ENCODE data around the gene LRRC74A. TPM values are rescaled to one million over a fixed set of nuclear protein-coding genes. Genes with fewer than 3 reads are reported as not detected.

Gene LRRC74A
- total RNA-seq, 1 donor from 2014 or later: not detected

DNA sequence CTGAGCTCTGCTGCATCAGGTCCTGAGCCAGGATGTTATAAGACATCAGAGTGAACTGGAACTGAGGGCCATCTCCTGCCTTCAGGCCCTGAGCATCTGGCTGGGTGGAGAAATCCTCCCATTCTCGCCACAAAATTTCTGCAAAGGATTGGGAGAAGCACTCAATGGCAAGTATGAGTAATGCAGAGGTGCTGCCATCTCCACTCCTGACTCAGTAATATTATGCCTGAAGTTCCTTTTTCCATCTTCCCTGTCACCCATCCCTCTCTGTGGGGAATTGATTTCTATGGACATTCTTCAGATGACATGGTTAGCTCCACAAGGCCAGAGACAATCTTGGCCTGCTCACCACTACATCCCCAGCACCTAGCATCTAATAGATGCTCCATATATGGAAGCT, 18.2 kb upstream of the LRRC74A start:
- intact Hi-C loops (cut with DNase I): no loop called here
- DNase-seq (ENCODE audit: low spot score): no peak

DNA sequence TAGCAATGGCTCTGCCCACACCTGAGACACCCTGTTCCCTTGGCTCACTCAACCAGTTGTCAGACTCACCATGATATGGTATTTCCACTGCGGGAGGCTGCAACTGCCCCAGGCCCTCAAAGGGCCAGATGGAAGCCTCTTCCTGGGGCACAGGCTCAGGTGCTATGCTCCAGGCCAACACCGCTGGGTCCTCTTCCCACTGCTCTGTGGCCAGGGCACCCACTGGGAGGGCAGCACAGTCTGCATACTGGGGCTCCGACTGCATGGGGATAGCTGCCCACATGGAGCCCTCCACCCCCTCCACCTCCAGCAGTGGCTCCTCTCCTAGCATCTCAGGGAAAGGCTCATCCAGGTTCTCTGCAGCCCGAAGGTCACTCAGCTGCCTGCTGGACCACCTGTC, 17.2 kb upstream of the LRRC74A start:
- no peak for DNase-seq (ENCODE audit: low spot score)
- intact Hi-C loops (cut with DNase I): no loop called here

DNA sequence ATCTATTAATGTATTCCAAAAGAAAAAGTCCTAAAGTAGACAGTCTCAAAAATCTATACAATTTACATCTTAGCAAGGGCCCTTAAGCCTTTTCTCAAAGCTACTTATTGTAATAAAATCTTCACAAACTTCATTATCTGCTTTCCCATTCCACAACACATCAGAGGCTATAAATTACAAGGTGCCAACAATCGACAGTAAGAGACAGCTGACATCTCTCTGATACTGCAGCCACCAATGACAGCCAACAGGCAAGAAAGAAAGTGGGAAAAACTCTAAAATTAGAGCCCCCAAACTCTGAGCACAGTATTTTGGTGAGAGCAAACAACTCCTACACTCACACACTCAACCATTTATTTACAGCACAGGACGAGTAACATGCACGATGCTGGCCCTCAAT, 15.7 kb upstream of the LRRC74A start:
- no peak for DNase-seq (ENCODE audit: low spot score)
- intact Hi-C loops (cut with DNase I): no loop called here

DNA sequence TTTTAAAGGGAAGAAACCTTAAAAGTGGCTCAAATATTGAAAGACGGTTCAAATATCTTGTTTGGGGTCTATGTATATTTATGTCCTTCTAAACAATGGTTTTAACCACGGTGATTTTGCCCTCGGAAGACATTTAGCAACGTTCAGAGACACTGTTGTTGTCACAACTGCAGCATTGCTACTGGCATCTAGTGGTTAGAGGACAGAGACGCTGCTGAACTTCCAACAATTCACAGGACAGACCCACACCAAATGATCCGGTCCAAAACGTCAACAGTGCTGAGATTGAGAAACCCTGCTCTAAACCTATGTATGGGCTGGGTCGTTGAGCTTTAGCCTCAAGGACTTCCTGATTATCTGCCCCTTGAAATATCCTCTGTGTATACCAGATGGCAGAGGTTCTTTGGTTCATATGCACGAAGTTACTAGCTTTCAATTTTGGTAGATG, 15.2 kb upstream of the LRRC74A start:
- intact Hi-C loops (cut with DNase I): no loop called here
- no peak for DNase-seq (ENCODE audit: low spot score)

DNA sequence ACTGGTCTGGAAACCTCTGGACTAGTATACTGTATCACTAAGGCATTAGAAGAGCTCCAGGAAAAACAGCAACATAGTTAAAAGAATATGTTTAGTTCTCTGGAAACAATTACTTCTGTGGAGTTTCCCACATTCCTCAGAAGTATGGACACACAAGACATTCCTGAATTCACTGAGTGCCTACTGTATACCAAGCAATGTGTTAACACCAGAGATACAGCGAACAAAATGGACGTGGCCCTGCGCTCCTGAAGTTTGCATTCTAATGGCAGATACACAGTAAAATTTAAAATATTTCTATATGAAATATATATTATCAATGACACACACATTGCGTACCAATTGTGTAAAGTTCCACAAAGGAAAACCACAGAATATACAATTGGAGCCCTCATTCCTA, 14.6 kb upstream of the LRRC74A start:
- intact Hi-C loops (cut with DNase I): no loop called here
- no peak for DNase-seq (ENCODE audit: low spot score)

DNA sequence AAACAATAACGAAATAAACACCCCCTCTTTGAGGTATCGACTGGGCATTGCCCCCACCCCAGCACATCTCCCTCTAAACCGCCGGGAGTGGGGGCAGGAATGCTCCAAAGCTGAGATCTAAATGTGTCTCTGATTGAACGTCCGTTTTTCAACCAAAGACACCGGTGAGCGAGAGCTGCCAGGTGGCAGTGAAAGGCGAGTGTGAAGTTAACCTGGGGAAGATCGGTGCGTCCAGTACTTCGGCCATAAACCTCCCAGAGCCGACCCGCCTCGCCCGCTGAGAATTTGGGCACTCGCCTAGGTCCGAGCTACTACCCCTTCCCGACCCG, 14.2 kb upstream of the LRRC74A start:
- intact Hi-C loops (cut with DNase I): no loop called here
- no peak for DNase-seq (ENCODE audit: low spot score)

DNA sequence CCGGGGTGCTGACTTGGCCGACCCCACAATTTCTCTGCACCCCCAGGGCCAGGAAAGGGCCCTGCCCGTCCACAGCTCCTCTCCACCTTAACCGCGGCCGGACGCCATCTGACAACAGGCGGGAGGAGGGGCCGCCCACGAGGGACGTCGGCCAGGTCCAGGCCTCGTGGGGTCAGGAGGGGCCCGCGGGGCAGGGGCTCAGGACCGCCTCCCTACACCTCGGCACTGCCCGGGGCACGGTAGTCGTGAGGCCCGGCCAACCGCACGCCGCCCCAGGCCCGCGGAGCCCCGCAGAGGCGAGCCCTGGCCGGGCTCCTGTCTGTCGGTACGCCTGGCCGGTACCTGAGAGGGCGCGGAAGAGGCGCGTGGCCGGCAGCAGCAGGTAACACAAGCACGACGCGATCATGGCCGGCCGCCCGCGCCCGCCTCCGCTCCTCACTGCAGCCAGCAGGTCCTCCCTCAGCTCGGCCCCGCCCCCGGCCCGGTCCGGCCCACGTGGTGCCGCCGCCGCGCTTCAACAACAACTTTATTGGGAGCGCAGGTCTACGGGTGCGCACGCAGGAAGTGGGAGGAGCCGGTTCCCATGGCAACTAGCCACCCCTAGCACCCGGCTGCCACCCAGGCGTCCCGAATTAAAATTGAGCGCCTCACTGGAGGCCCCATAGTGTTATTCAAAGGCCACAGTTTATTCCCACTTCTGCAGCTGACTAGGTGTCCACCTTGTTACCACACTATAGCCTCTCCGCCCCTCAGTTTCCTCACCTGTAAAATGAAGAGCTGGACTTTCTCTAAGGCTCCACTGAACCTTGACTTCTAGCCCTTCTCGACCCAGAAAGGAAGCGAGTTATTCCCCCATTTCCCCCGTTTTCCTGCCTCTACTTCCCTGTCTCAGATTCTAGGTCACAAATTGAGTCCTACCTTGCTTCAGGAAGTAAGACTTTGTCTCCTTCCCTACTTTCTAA, 13.5 kb upstream of the LRRC74A start, which contains the start of gene ANGEL1:
Gene ANGEL1, minus strand, starts transcription at position 461 of the 962 bp plus-strand sequence. Its CDS starts 55 bp downstream, at position 406.
- intact Hi-C loops (cut with DNase I): no loop called here
- peak; percentile 97 for DNase-seq (ENCODE audit: low spot score)

DNA sequence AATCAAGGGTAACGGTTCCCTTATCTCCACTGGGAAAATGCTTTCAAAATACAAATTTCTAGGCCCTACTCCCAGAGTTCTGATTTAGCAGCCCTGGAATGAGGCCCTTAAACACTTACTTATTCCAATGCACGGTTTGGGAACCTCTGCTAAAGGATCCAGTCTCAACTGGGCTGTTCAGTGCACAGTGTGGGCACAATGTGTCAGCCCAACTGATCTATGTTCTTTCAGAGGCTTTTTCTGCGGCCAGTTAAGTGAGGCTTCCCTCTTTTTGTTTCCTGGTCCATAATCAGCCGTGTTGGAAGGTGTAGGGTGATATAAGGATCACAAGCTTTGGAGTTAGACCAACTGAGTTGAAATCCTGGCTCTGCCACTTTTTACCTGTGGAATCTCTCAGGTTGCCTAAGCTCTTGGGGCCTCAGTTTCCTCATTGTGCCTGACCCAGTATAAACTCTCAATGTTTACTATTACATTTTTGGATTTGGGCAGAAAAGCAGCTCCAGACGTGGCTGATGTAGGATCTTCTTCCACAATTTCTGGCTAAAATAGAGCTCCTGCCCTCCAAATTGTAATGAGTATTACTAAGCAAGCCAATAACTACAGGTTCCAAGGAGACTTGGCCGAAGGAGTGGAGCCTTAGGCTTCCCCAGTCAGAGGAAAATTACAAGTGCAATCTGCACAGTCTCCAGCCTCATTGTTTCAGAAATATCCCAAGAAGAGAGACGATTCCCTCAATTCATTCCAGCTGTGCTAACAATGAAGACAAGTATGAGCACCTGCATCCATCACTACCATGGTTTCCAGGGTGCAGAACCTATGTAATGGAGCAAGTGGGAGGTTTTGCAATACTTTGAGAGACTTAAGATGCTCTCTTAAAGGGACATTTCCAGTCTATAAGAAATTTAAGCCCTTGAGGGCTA, 11.2 kb upstream of the LRRC74A start:
- intact Hi-C loops (cut with DNase I): no loop called here
- DNase-seq (ENCODE audit: low spot score): no peak

DNA sequence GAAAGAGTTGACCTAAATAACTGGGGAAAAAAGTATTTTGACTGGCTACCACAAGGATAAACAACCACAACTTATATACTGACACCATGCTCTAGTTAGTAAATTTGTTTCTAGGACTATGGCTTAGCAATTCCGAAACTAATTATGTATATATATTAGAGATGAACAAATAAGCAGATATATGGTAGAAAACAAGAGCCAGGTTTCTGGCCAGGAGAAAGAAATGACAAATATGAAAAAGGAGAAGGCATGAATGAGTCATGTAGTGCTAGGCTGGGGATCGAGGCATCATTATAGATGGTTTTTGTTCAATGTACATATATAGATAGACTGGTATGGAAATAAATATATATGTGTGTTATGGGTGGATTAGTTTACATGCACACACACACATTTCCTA, 5.5 kb upstream of the LRRC74A start:
- intact Hi-C loops (cut with DNase I): no loop called here
- no peak for DNase-seq (ENCODE audit: low spot score)

DNA sequence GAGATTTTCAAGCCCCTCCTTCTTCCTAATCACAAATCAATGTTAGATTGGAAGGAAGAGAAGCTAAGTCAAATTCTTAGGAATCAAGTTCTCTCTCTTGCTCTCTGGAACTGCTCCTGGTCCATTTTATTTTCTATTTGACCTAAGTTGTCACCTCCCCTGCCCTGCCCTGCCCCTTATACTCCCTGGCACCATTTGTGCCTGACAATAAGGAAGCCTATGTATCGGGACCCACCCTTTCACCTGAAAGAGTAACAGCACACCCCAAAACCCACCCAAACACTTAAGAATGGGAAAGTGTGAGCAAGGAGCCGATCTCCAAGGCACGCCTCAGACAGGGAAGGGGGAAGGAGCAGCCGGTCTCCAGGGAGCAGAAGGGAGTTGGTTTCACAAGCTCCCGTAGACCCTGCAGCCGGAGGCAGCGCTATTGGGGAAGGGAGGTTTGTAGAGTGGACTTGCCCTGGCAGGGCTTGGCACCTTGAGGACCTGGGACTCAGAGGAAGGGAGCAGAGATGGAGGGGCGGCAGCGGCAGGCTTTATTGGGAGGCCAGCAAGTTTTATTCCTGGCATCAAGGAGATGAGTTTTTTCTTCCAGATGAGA, 1.6 kb downstream of the LRRC74A start:
- no peak for DNase-seq (ENCODE audit: low spot score)
- intact Hi-C loops (cut with DNase I): no loop called here

DNA sequence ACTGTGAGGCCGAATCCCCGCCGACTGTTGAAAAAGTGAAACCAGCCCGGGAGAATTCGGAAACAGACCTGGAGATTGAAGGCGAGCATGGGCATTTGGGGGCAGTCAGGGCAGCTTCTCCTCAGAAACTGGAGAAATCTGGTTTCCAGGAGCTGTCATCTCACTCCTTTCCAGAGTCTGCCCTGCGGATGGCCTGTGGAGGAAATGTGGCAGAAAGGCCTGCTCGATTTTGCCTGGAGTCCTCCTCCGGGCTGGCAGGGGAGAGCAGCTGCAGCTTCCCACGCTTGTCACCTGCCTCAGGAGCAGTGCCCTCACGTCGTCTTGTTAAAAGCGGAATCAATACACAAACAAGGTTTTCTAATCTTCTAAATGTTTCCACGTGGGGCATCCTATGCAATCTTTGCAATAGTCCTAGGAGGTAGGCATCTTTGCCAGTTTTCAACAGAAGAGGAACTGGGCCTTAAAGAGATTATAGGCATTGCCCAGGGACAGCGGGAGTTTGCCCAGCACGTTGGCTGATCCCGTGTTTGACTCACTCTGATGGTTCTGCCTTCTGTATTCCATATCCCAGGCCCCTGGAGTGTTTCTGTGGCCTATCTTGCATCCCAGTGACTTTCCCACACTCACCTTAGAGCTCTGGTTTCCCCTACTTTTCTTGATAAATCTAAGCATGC, 2.3 kb downstream of the LRRC74A start:
- no peak for DNase-seq (ENCODE audit: low spot score)
- intact Hi-C loops (cut with DNase I): no loop called here

DNA sequence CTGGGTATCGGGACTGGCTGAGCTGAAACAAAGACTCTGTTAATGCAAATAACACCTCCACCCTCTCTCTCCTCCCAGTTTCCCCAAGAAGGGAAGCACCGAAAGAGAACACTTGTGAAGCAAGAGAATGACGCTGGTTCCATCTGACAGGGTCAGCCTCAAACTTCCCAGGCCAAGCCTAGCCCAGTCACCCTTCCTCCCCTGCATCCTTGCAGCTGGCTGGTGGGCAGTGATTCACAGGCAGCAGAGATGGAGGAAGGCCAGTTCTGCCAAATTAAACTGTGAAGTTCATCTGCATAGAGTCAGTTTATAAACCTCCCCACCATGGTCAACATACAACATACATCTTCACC, 2.8 kb downstream of the LRRC74A start:
- no peak for DNase-seq (ENCODE audit: low spot score)
- intact Hi-C loops (cut with DNase I): no loop called here

DNA sequence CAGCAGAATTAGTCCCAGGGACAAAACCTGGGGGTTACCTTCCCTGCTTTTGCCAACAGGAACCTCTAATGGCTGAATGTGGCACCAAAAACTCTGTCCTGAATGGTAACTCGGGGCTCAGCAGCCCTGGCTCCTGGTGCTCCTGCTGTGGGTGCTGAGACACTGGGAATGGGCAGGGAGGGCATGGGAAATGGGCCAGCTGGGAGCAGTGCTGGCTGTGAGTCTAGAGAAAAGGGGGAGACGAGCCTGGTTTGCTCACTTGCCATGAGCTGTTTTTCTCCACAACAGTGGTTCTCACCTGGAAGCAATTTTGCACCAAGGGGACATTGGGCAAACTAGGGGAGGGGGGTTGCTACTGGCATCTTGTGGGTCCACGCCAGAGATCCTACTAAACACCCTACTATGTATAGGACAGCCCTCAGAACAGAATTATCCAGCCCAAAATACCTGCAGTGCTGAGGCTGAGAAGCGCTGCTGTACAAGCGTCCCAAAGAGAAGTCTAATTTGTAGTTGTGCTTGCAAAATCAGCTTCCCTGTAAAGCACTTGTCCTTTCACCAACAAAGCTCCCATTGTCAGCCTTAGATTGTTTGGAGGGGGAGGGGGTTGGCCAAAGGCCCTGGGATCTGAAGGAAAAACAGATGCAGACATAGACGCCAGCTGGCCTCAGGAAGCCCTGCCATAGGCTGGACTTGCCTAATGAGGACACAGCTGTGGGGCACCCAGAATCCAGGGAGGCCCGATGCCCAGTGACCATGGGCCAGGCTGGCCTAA, 3.6 kb downstream of the LRRC74A start:
- intact Hi-C loops (cut with DNase I): no loop called here
- DNase-seq (ENCODE audit: low spot score): no peak

DNA sequence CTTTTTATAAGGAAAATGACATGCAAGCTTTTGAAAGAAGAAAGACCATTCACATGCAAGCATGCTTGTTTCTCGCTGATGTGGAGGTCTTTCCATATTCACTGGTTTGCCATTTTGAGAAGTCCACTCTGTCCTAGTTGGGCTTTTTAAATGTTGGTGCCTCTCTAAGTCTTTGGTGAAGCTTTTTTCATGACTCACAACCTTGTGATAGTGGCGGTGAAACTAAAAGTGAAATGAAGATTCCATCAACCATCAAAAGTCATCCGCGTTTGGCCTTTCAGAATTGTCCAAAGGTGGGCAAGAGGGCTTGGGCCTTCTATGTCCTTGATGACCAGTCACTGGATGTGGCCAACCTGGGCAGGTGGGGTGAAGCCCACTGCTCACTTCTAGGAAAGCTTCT, 4.3 kb downstream of the LRRC74A start:
- no peak for DNase-seq (ENCODE audit: low spot score)
- intact Hi-C loops (cut with DNase I): no loop called here

DNA sequence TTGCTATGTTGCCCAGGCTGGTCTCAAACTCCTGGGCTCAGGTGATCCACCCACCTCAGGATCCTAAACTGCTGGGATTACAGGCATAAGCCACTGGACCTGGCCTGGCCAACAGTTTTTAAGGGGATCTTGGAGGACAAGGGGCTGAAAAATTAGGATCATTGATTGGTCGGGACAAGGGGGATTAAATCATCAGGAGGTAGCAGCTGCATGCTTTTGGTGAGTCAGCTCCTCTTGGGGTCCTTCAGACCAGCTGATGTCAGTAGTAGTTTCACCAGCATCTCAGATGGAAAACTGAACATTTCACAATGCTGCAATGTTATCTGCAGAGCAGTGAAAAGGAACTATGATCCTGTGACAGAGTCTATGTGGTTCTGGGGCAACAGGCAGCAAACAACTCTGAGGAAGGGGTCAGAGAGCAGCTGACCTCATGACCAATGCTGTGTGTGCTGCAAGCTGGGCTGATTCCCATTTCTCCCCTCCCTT, 6.3 kb downstream of the LRRC74A start:
- DNase-seq (ENCODE audit: low spot score): no peak
- intact Hi-C loops (cut with DNase I): no loop called here

DNA sequence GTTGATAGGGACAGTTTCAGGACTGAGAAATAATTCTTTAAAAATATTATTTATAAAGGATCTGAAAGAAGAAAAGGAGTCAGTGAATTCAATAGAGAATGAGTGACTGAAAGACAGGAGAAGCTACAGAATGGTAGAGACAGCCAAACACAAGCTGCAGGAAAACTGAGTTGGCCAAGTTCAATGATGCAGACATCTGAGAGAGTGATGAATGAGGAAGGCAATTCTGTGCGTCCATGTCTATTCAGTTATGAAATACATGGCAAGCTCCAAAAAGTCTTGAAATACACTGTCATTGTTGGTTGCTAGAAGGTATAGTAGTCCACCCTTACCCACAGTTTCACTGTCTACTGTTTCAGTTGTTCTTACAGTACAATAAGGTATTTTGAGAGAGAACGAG, 6.8 kb downstream of the LRRC74A start:
- DNase-seq (ENCODE audit: low spot score): no peak
- intact Hi-C loops (cut with DNase I): no loop called here

DNA sequence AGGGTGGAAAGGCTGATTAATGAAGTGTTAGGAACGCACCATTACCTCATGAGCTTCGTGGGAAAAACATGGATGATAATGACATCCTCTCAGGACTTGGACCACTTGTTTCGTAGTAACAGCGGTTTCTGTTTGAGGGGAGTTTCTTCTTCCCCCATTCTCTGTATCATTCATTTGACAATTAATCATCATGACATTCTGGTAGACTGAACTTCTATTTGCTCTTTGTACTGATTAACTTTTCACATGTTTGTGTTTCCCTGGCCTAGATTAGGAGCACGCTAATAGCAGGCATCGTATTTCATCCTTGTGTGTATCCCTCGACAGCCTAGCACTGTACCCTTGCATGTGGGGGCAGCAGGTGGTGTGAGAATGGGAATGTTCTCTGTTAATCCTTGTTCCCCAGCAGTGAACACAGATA, 8.0 kb downstream of the LRRC74A start:
- DNase-seq (ENCODE audit: low spot score): no peak
- intact Hi-C loops (cut with DNase I): no loop called here

DNA sequence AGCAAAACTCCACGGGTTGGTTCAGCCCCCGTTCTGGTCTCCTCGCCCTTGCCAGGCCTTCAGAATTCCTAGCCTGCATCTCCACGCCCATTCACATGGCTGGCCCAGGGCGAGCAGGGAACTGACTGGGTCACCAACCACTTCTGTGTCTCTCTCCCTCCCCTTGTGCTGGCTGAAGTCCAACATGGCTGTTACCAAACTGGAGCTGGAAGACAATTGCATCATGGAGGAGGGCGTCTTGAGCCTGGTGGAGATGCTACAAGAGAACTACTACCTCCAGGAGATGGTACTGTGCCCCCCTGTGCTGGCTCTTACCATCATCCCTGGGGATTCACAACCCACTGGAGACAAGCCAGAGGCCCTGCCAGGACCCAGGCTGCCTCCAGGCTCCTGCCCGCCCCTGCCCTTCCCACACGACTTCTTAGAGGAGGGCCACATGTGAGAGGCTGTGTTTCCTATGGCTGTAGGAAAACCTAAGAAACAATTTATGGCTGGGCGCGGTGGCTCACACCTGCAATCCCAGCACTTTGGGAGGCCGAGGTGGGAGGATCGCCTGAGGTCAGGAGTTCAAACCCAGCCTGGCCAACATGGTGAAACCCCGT, 9.9 kb downstream of the LRRC74A start:
- no peak for DNase-seq (ENCODE audit: low spot score)
- intact Hi-C loops (cut with DNase I): no loop called here

Measured in cardiac septum (tissue), 1 donor.